Activated T-cell treated with anti-CD3 and anti-CD28 coated beads, Interleukin-2, amount 50 U/mL, for 4 hours (primary cell): ENCODE measurements around the gene KLF3. TPM values are rescaled to one million over a fixed set of nuclear protein-coding genes. Genes with fewer than 3 reads are reported as not detected.

Experiments used
- ATAC-seq, 2 donors: fragments of 200-7000 bp; cut with Tn5 transposase; one replicate each; pipeline ENCODE4 v1.10.0; 2021
- DNase-seq: peaks from one replicate; pipeline ENCODE4 v3.0.0-alpha.2; 2020
- H3K27me3 Mint-ChIP-seq: one replicate; pipeline ENCODE4 v1.8.0; 2021; ENCODE audit warnings: low read depth, mixed read lengths
- H3K36me3 Mint-ChIP-seq: one replicate; pipeline ENCODE4 v1.8.0; 2022; ENCODE audit warnings: mixed read lengths; ENCODE audit not compliant: insufficient read depth
- H3K4me1 Mint-ChIP-seq: one replicate; pipeline ENCODE4 v1.8.0; 2021; ENCODE audit warnings: low read depth, mixed read lengths
- H3K4me3 Mint-ChIP-seq: one replicate; pipeline ENCODE4 v1.8.0; 2021; ENCODE audit warnings: mild to moderate bottlenecking, moderate library complexity, mixed read lengths
- H3K9me3 Mint-ChIP-seq: one replicate; pipeline ENCODE4 v1.8.0; 2021; ENCODE audit warnings: mixed read lengths
- total RNA-seq, 3 donors: library from RNA; stranded (reverse); gene quantifications; one replicate each; pipeline ENCODE4 v1.2.1, GENCODE V29; 2021

Gene KLF3
- total RNA-seq, 3 donors from 2014 or later = 9.9 to 12.6 (median 10.9) TPM

DNA sequence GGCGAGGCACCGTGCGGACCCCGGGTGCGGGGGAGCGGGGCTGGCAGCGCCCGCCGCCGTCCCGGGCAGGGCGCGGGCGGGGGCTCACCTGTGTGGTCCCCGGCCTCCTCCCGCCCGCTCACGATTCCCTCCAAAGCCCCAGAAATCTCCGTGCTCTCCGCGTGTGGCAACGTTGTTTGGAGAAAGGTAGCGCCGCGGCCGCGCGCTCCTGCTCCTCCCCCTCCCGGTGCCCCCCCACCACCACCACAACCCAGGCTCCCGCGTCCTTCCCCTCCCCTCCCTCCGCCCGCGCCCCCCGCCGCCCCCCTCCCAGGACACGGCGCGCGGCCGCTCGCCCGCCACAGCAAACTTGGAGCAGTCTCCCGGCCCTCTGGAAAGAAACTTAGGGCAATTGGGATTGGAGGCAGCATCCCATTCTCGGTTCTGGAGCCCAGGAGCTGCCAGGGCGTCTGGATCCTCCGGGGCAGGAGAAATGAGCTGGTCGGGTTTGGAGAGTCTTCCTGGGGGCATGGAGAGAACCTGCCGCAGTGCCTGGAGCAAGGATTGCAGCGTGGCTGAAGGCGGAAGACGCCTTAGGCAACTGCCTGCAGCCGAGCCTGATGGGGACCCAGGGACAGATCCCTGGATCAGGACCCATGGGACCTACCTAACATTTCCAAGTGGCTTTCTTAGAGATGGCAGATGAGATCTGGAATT is 855 bp downstream of the KLF3 start:
- peak; percentile 2 to 5 for ATAC-seq
- Mint-ChIP-seq H3K4me3 (peak overlapping the region; percentile 88), H3K9me3 (peaks cover 5% of the 10 kb centered on the region)

GRCh38 chr4:38665551-38666411 is 1.8 kb downstream of the KLF3 start:
- peaks cover 73% of the 10 kb centered on the region for H3K4me1 Mint-ChIP-seq
- H3K36me3 Mint-ChIP-seq = peaks cover 2% of the 10 kb centered on the region
- ATAC-seq (no peak), DNase-seq (no peak)
- H3K4me3 Mint-ChIP-seq = peak overlapping the region; percentile 88
- H3K9me3 Mint-ChIP-seq = peaks cover 3% of the 10 kb centered on the region
- H3K27me3 Mint-ChIP-seq = no peaks in the 10 kb centered on the region

More for the DNA sequence above, 855 bp downstream of the KLF3 start:
- Mint-ChIP-seq H3K4me1 (peaks cover 72% of the 10 kb centered on the region), H3K36me3 (peaks cover 2% of the 10 kb centered on the region), H3K27me3 (no peaks in the 10 kb centered on the region)
- DNase-seq = peak; percentile 33

DNA sequence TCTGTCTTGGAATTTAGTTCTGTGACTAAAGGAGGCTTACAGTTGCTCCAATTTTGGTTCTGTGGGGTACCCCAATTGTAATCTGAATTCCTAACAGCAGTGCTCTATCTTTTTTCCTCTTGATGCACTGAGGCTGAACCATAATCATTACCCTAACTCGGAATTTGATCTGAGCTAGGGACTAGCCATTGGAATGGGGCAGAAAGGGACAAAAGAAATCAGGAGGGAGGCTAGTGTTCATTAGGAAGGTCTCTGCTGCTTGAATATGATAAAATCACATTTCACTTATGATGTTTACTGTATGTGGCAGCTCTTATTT is 2.7 kb downstream of the KLF3 start:
- Mint-ChIP-seq H3K4me1 (peaks cover 75% of the 10 kb centered on the region), H3K9me3 (no peaks in the 10 kb centered on the region)

DNA sequence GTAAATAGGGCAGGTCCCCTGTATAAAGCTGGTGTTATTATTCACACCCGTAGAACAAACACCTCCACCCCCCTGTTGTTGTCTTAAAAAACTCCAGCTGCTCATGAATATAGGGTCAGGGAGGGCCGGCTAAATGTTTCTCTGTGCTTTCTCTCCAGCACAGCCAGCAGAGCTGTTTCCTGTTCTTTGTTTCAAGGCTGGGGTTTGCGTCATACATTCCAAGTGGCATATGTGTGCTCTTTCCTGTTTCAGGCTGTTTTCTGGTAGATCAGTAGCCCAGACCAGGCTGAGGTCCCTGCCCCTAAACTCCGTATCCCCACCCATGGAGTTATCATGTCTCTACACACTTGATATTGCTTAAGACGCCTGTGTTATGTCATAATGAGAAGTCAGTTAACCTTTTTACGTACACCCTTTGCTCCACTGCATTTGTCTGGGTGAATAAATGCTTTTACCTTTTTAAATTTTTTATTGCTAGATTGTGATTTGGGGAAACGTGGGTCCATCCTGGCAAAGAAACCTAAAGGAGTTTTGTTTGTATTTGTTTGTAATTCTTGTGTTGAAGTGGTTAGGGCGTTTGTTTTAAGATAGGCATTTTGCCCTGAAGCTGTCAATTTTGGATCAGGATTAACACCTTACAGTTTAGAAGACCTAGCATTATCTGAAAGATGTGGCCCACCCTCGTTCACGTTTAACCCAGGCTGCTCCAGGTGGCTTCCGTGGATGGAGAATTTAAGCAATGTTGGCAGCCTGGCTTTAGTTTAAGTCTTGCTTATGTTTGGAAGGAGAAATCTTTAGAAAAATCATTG is 3.3 kb downstream of the KLF3 start:
- H3K4me1 Mint-ChIP-seq = peaks cover 75% of the 10 kb centered on the region
- H3K27me3 Mint-ChIP-seq = no peaks in the 10 kb centered on the region
- ATAC-seq (peak; percentile 10 to 11), DNase-seq (peak; percentile 34)
- H3K9me3 Mint-ChIP-seq = no peaks in the 10 kb centered on the region
- peak overlapping the region; percentile 88 for H3K4me3 Mint-ChIP-seq
- no peaks in the 10 kb centered on the region for H3K36me3 Mint-ChIP-seq

More for the DNA sequence above, 2.7 kb downstream of the KLF3 start:
- DNase-seq = no peak
- ATAC-seq = no peak
- Mint-ChIP-seq H3K36me3 (peaks cover 2% of the 10 kb centered on the region), H3K27me3 (no peaks in the 10 kb centered on the region), H3K4me3 (peak overlapping the region; percentile 88)

DNA sequence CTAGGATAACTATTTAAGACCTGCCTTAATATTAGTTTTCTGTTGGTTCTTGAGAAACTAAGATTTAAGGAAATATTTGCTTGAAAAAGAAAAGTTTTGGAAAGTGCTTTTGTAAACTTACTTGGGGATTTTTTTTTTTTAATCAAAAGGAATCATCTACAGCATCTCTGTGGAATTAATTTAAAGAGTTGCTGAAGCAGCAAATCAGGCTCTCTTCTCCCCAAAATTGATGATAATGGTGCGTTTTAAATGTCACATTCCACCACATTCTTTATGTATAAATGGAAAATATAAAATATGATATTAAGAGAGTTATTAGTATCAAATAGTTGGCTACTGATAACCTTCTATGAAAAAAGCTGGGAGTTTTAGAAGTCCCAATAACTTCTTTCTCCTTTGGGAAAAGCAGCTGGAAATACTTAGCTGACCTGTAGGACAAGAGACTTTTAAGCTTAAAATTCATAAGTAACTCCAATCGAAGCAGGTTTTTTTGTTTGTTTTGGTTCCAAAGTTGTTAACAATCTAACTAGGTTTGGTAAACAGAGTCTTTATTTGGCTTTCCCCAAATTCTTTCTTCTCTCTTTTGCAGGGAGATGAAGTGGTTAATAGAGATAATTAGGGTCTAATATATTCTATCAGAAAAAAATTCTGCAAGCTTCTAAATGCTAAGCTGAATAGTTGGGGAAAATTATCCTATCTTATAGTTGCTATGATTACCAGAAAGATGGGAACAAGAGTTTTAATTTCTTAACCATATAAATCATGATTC is 4.4 kb downstream of the KLF3 start:
- DNase-seq (no peak), ATAC-seq (no peak)
- Mint-ChIP-seq H3K9me3 (no peaks in the 10 kb centered on the region), H3K4me3 (peak overlapping the region; percentile 52), H3K4me1 (peaks cover 82% of the 10 kb centered on the region), H3K27me3 (no peaks in the 10 kb centered on the region), H3K36me3 (no peaks in the 10 kb centered on the region)

DNA sequence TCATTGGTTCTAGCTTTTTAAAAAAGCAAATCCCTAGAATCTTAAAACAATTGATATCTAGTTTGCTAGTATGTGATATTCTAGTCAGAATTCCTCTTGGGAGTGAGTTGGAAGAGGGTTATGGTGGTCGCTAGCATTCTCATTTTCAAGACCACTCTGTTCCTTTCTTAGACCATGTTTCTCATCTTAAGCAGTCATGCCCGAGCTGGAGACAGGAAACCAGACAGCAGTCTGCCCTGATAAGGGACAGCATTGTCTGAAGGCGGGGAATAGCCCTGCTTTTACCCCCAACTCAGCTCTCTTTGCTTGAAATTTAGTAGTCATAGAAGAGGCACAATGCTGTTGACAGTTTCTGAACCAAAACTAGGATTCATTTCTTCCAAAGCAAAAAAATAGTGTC is 5.2 kb downstream of the KLF3 start:
- Mint-ChIP-seq H3K4me1 (peaks cover 90% of the 10 kb centered on the region), H3K36me3 (no peaks in the 10 kb centered on the region), H3K27me3 (no peaks in the 10 kb centered on the region), H3K4me3 (peak overlapping the region; percentile 52), H3K9me3 (no peaks in the 10 kb centered on the region)
- ATAC-seq (peak in 1 of 2 donors; percentile 12), DNase-seq (no peak)

- no peak for ATAC-seq
- H3K4me3 Mint-ChIP-seq = peak overlapping the region; percentile 63
- no peaks in the 10 kb centered on the region for H3K9me3 Mint-ChIP-seq
- no peaks in the 10 kb centered on the region for H3K27me3 Mint-ChIP-seq
- H3K4me1 Mint-ChIP-seq = peaks cover 97% of the 10 kb centered on the region
- no peaks in the 10 kb centered on the region for H3K36me3 Mint-ChIP-seq
- no peak for DNase-seq
These were observed 6.3 kb downstream of the KLF3 start for GRCh38 chr4:38670109-38670901.

- H3K9me3 Mint-ChIP-seq = no peaks in the 10 kb centered on the region
- H3K4me1 Mint-ChIP-seq = peaks cover 97% of the 10 kb centered on the region
- no peaks in the 10 kb centered on the region for H3K27me3 Mint-ChIP-seq
- peak overlapping the region; percentile 63 for H3K4me3 Mint-ChIP-seq
- DNase-seq (no peak), ATAC-seq (no peak)
- no peaks in the 10 kb centered on the region for H3K36me3 Mint-ChIP-seq
These were observed 7.1 kb downstream of the KLF3 start for GRCh38 chr4:38670939-38671591.

DNA sequence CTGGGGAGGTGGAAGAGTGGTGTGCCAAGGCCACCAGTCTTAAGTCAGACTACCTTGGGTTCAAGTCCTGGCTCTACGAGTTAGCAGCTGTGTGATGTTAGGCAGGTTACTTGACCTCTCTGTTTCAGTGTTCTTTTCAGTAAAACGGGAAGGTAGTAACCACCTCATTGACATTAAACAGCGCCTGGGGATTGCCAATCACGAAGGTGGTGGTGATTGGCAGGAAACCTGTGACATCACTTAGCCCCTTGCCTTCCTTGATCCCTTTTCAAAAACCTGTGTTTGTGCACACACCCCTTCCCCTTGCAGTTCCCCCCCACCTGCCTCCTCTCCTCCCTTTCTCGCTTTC is 7.6 kb downstream of the KLF3 start:
- ATAC-seq = peak in 1 of 2 donors; percentile 6
- Mint-ChIP-seq H3K4me1 (peaks cover 93% of the 10 kb centered on the region), H3K27me3 (no peaks in the 10 kb centered on the region), H3K9me3 (no peaks in the 10 kb centered on the region), H3K4me3 (peak overlapping the region; percentile 63), H3K36me3 (no peaks in the 10 kb centered on the region)
- no peak for DNase-seq

DNA sequence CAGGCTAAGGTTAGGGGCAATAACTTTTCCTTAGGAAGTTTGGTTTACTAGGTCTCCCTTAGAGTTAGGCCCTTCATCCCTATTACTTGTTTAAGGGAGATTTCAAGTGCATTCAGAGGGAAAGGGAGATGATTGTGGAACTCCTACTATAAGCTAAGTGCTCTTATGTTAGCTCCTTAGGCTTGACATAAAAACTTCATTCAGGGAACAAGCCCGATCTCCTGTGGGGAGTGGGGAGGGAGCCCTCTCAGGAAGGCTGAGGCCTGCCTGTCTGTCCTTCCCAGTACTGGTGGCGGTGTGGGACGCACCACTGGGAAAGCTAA is 8.0 kb downstream of the KLF3 start:
- Mint-ChIP-seq H3K27me3 (no peaks in the 10 kb centered on the region), H3K4me3 (peak overlapping the region; percentile 63)

DNA sequence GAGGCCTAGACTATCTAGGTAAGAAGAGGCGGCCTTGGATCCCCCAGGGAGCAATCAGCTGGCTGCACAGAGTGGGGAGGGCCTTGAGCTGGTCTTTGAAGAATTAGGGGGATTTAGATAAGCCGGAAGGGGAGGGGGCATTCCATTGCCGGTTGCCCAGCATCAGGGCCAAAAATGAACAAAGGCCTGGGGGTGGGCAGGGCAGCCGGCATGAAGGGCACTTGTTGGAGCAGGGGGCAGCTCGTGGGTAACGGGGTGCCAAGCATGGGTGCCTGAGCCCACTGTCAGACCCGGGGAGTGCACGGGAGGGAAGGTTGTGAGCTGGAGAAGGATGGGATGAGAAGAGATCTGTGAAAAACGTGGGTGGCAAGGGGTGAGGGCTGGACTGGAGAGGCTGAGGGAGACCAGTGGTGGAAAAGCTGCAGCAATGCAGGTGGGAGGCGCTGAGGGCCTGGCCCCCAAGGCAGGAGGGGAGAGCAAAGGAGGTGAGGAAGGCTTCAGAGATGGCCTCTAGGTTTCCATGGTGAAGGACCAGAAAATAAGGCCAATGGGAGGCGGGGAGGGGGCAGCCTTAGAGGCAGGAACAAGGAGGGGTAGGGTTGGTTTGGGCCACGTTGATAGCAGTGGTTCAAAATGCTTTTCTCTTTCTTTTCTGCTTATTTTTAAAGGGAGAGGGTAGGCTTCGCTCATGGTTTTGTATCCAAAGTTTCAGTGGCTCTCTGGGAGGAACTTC is 8.6 kb downstream of the KLF3 start:
- no peak for DNase-seq
- ATAC-seq = no peak
- H3K36me3 Mint-ChIP-seq = no peaks in the 10 kb centered on the region
- H3K27me3 Mint-ChIP-seq = no peaks in the 10 kb centered on the region
- peak overlapping the region; percentile 29 for H3K4me3 Mint-ChIP-seq
- H3K4me1 Mint-ChIP-seq = peaks cover 89% of the 10 kb centered on the region
- H3K9me3 Mint-ChIP-seq = no peaks in the 10 kb centered on the region

More for the DNA sequence above, 8.0 kb downstream of the KLF3 start:
- DNase-seq (no peak), ATAC-seq (no peak)
- H3K9me3 Mint-ChIP-seq = no peaks in the 10 kb centered on the region
- no peaks in the 10 kb centered on the region for H3K36me3 Mint-ChIP-seq
- H3K4me1 Mint-ChIP-seq = peaks cover 89% of the 10 kb centered on the region

GRCh38 chr4:38673130-38673978 is 9.4 kb downstream of the KLF3 start:
- peaks cover 91% of the 10 kb centered on the region for H3K4me1 Mint-ChIP-seq
- H3K9me3 Mint-ChIP-seq = no peaks in the 10 kb centered on the region
- DNase-seq = no peak
- ATAC-seq = no peak
- H3K27me3 Mint-ChIP-seq = no peaks in the 10 kb centered on the region
- peak overlapping the region; percentile 54 for H3K4me3 Mint-ChIP-seq
- peaks cover 2% of the 10 kb centered on the region for H3K36me3 Mint-ChIP-seq
